ENCODE measurements around the gene NEURL1B.

- TF ChIP-seq CTCF (conservative IDR thresholded peaks at IDR 0.05; ENCODE audit: low read length) (no peak), EZH2phosphoT487 (IDR thresholded peaks at IDR 0.05; ENCODE audit: borderline replicate concordance, low read depth, low read length) (no peak)
These were observed 23.8 kb downstream of the NEURL1B start for GRCh38 chr5:172664681-172665541.
